NCI-H187 (cell line): ENCODE measurements around the gene CDH15.
"Not testable (repeated sequence)": the region's sequence is repeated elsewhere in the genome, so short reads cannot be mapped to it uniquely, and the experiment has no call there.

Experiments
- DNase-seq, 2 experiments: peaks; one replicate each; lab custom pipeline; 2025; lab: John Stamatoyannopoulos, UW

CDH15 gene

DNA sequence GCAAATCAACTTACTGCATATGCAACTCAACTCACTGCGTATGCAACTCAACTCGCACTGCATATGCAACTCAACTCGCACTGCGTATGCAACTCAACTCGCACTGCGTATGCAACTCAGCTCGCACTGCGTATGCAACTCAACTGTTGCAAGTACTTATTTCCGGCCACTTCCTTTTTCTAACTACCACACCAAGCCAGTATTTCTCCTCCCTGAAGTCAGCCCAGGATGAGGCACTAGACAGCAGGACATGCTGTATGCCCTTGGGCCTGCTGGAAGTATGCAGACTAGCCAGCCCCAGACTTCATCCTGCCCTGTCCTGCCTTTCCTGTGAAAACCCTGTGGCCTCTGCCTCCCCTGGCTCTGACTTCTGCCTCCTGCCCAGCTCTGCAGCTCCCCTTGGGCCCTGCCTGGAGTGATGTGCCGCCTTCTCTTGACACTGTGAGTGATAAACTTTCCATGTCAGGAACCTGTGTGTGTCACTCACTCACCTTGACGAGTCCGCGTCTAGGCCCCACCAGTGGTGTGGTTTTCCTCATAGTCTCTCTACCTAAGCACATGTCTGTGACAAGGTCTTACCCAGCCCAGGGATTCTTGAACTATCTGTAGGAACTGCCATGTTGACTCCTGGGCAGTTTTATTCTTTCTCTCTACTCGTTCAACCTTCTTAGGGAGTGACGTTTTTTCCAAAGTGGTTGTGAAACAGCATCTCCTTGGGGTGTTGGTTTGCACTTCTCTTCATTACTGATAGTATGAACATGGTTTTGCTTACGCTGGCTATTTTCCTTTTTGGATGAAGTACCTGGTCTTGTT is 62.3 kb downstream of the CDH15 start:
- DNase-seq, result no peak

DNA sequence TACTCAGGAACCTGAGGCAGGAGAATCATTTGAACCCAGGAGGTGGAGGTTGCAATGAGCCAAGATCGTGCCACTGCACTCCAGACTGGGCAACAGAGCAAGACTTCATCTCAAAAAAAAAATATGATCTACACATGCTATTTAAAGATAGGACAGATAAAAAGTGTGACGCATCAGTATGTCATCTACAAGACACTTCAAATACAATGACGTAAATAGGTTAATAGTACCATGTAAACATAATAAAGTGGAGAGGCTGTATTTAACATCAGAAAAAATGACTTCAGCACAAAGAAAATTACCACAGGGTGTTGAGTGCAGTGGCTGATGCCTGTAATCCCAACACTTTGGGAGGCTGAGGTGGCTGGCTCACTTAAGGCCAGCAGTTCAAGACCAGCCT is 66.2 kb downstream of the CDH15 start:
- no peak for DNase-seq

DNA sequence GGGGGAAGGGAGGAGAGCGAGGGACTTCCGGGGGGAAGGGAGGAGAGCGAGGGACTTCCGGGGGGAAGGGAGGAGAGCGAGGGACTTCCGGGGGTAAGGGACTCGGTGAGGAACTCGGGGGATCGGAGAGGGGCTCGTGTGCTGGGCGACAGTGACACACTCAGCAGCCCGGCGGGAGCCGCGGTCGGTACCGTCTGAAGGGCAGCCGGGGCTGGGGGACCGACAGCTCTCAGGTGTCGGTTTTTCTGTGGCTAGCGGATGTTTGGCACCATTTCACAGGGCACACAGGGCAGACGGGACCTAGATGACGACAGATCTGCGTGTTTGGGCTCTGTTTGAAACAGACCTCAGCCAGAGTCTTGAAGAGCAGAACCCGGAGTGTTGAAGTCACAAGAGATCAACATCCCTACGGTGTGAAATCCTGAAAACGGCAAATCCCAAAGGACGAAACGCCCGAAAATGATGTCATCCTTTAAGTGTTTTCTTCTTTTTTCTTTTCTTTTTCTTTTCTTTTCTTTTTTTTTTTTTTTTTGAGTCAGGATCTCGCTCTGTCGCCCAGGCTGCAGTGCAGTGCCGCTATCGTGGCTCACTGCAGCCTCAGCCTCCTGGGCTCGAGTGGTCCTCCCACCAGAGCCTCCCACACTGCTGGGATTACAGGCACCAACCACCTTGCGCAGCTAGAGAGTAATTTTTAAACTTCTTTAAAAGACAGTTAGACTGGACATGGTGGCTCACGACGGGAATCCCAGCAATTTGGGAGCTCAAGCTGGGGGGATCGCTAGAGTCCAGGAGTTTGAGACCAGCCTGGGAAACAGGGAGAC is 69.8 kb downstream of the CDH15 start:
- DNase-seq, result peak in 1 of 2 experiments; percentile 7

DNA sequence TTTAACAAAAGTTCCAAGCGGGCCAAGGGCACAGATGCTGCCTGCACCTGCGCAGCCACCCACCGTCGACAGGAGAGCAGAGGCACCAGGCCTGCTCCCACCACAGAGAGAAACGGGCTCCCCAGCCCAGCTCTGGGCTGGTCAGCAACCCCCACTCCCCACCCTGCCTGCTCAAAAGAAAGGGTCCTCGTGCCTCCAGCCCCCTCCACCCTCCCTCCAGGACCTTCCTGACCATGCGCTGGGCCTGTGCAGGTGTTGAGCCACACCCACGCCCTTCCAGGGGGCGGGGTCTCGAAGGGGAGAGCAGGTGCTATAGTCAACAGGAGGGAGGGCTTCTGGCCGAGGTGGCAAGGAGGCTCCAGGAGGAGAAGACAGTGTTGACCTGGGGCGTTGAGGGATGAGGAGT is 71.2 kb downstream of the CDH15 start:
- DNase-seq, result no peak

DNA sequence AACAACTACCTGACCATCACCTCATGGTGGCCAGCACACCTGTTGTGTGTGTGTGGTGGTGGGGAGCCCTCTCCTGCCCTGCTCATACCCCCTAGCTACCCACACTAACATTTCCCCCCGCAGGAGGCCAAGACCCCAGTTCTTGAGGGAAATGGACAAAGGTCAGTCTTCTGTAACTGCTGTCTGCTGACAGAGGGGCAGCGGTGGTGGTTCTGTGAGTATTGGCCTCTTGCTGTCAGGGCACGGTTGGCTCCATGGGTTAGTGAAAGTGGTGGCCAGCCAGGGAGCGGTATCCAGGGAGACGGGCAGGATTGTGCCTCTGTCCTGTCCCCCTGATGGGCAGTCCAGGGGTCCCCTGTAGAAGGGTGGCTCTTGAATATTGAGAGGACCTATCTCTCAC is 72.1 kb downstream of the CDH15 start:
- no peak for DNase-seq

DNA sequence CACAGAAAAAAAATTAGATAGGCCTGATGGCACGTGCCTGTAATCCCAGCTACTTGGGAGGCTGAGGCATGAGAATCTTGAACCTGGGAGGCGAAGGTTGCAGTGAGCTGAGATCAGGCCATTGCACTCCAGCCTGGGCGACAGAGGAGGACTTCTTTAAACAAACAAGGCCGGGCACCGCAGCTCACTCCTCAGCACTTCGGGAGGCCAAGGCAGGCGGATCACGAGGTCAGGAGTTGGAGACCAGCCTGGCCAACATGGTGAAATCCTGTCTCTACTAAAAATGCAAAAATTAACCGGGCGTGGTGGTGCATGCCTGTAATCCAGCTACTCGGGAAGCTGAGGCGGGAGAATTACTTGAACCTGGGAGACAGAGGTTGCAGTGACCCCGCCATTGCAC is 72.7 kb downstream of the CDH15 start:
- not testable (repeated sequence) for DNase-seq

DNA sequence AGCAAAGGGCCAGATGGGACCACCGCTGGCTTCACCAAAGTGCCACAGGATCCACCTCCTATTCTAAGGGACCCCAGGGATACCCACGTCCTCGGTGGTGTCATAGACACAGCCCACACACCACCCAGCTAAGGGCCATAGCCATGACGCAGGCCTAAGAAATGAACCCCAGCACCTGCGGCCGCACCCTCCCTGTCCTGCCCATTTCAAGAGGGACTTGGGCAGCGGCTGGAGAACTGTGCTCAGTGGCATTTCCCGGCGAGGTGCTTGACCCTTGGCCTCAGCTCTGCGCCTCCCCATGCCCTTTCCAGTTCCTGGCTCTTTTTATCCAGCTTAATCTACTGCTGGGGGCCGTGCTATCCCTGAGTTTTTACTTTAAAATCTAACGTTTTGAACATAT is 73.2 kb downstream of the CDH15 start:
- DNase-seq, result no peak
